Activated CD4-positive, alpha-beta T cell treated with anti-CD3 and anti-CD28 coated beads, Interleukin-2, amount 50 U/mL, for 4 hours (primary cell): Measurements from ENCODE around the gene TAAR2.
"Not testable (repeated sequence)": the region's sequence is repeated elsewhere in the genome, so short reads cannot be mapped to it uniquely, and the experiment has no call there.

Experiments
- DNase-seq, 2 experiments: peaks; one replicate each; pipeline ENCODE4 v3.0.0-alpha.2; 2020

Gene TAAR2

GRCh38 chr6:132612449-132613108 is 11.5 kb downstream of the TAAR2 start:
- no peak for DNase-seq

GRCh38 chr6:132611616-132612015 is 12.5 kb downstream of the TAAR2 start:
- no peak for DNase-seq

GRCh38 chr6:132607544-132608233 is 16.4 kb downstream of the TAAR2 start:
- DNase-seq: no peak

GRCh38 chr6:132604635-132605152 is 19.4 kb downstream of the TAAR2 start:
- no peak for DNase-seq

- not testable (repeated sequence) for DNase-seq
Measured at GRCh38 chr6:132600900-132601299, 23.2 kb downstream of the TAAR2 start.

- no peak for DNase-seq
Measured at GRCh38 chr6:132598473-132598872, 25.6 kb downstream of the TAAR2 start.

GRCh38 chr6:132596201-132596600 is 27.9 kb downstream of the TAAR2 start:
- DNase-seq: no peak

GRCh38 chr6:132592855-132593254 is 31.2 kb downstream of the TAAR2 start:
- DNase-seq: no peak

- no peak for DNase-seq
Measured at GRCh38 chr6:132590362-132590761, 33.7 kb downstream of the TAAR2 start.

GRCh38 chr6:132589454-132589853 is 34.6 kb downstream of the TAAR2 start, which contains the start of gene TAAR5:
Gene TAAR5 (minus strand): TSS chr6:132589741. CDS start chr6:132589686, 55 bp downstream.
- DNase-seq: no peak

- no peak for DNase-seq
Measured at GRCh38 chr6:132587424-132587823, 36.7 kb downstream of the TAAR2 start.

GRCh38 chr6:132584698-132585097 is 39.4 kb downstream of the TAAR2 start:
- DNase-seq: no peak

GRCh38 chr6:132571774-132572173 is 52.3 kb downstream of the TAAR2 start:
- no peak for DNase-seq

GRCh38 chr6:132570221-132570777 is 53.8 kb downstream of the TAAR2 start, which contains the start of gene TAAR6:
Gene TAAR6 (plus strand): TSS chr6:132570322. CDS start chr6:132570322, 0 bp downstream.
- no peak for DNase-seq

GRCh38 chr6:132569170-132569569 is 54.9 kb downstream of the TAAR2 start:
- no peak for DNase-seq

- no peak for DNase-seq
Measured at GRCh38 chr6:132568611-132569010, 55.5 kb downstream of the TAAR2 start.

- no peak for DNase-seq
Measured at GRCh38 chr6:132567566-132567965, 56.5 kb downstream of the TAAR2 start.
